ENCODE results near the gene RAP2C. TPM values are rescaled to one million over a fixed set of nuclear protein-coding genes. Genes with fewer than 3 reads are reported as not detected.

Gene RAP2C
- total RNA-seq, 1 donor from 2014 or later = 3.4 TPM

DNA sequence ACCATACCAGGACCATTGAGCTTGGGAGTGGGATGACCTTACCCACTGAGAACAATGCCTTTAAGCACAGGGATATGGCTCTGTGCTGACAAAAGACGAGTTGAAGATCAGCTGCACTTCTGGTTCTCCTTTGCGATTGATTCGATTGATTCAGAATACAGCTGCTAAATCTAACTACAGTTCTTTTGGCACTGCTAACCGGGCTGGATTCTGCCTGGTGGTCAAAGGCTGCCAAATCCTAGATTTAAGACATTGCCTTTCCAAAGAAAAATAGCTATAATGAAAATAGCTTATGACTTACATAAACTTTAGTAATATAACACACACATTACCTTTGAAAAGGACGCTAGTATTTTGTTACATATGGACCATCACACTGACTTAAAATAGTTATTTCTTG lies 18.3 kb downstream of the RAP2C start:
- TF ChIP-seq, protein P1, sequence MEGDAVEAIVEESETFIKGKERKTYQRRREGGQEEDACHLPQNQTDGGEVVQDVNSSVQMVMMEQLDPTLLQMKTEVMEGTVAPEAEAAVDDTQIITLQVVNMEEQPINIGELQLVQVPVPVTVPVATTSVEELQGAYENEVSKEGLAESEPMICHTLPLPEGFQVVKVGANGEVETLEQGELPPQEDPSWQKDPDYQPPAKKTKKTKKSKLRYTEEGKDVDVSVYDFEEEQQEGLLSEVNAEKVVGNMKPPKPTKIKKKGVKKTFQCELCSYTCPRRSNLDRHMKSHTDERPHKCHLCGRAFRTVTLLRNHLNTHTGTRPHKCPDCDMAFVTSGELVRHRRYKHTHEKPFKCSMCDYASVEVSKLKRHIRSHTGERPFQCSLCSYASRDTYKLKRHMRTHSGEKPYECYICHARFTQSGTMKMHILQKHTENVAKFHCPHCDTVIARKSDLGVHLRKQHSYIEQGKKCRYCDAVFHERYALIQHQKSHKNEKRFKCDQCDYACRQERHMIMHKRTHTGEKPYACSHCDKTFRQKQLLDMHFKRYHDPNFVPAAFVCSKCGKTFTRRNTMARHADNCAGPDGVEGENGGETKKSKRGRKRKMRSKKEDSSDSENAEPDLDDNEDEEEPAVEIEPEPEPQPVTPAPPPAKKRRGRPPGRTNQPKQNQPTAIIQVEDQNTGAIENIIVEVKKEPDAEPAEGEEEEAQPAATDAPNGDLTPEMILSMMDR (IDR thresholded peaks at IDR 0.05) = no peak
- Histone ChIP-seq H3K4me1 (no peaks in the 10 kb centered on the region), H3K27me3 (no peaks in the 10 kb centered on the region), H3K9me3 (no peaks in the 10 kb centered on the region), H3K27ac (no peak overlapping the region), H3K36me3 (no peaks in the 10 kb centered on the region), H3K4me3 (no peak overlapping the region)
- no peak for DNase-seq (ENCODE audit: low spot score in 2 of 2)
- intact Hi-C loops (cut with DNase I) = no loop called here

DNA sequence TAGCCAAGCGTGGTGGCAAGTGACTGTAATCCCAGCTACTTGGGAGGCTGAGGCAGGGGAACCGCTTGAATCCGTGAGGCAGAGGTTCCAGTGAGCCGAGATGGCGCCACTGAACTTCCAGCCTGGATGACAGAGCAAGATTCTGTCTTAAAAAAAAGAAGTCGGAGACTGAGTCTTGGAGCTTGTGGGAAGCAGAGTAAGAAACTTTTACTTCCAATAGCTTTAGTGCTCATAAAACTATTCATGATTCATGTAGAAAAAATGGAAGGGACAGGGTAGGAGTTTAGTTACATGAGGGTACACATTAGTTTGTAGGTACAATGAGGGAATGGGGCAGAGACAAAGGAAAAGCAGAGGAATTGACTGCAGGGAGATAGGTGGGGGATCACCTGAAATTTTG lies 19.3 kb downstream of the RAP2C start:
- TF ChIP-seq, protein P1 (IDR thresholded peaks at IDR 0.05) = no peak
- DNase-seq (ENCODE audit: low spot score in 2 of 2) = no peak
- Histone ChIP-seq H3K4me1 (no peaks in the 10 kb centered on the region), H3K4me3 (no peak overlapping the region), H3K9me3 (no peaks in the 10 kb centered on the region), H3K27ac (no peak overlapping the region), H3K36me3 (no peaks in the 10 kb centered on the region), H3K27me3 (no peaks in the 10 kb centered on the region)
- intact Hi-C loops (cut with DNase I) = no loop called here

GRCh38 chrX:132193872-132194574 lies 25.2 kb downstream of the RAP2C start:
- Histone ChIP-seq H3K4me1 (no peaks in the 10 kb centered on the region), H3K36me3 (no peaks in the 10 kb centered on the region), H3K27me3 (no peaks in the 10 kb centered on the region), H3K4me3 (no peak overlapping the region), H3K9me3 (peaks cover 0 to 4% of the 10 kb centered on the region in 2 donors), H3K27ac (no peak overlapping the region)
- intact Hi-C loops (cut with DNase I) = no loop called here
- DNase-seq (ENCODE audit: low spot score in 2 of 2) = no peak
- TF ChIP-seq, protein P1 (IDR thresholded peaks at IDR 0.05) = no peak

DNA sequence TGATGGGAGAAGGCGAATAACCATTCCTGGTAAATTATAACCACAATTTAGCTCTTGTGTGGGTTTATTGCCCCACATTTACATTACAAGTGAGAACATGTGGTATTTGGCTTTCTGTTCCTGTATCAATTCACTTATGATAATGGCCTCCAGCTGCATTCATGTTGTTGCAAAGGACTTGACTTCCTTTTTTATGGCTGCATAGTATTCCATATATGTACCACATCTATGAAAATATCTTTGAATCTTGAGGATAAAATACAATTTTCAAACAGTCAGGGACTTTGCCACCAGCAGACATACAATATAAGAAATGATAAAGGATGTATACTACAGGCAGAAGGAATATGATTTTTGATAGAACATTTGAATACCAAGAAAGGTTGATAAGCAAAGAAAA lies 27.3 kb downstream of the RAP2C start:
- intact Hi-C loops (cut with DNase I) = no loop called here

GRCh38 chrX:132188175-132188574 lies 31.1 kb downstream of the RAP2C start:
- no peak overlapping the region for H3K4me3 ChIP-seq
- H3K9me3 ChIP-seq = no peaks in the 10 kb centered on the region
- no peaks in the 10 kb centered on the region for H3K4me1 ChIP-seq
- intact Hi-C loops (cut with DNase I) = no loop called here
- H3K36me3 ChIP-seq = no peaks in the 10 kb centered on the region
- H3K27ac ChIP-seq = no peak overlapping the region
- no peaks in the 10 kb centered on the region for H3K27me3 ChIP-seq
- TF ChIP-seq, protein P1 (IDR thresholded peaks at IDR 0.05) = no peak
- no peak for DNase-seq (ENCODE audit: low spot score in 2 of 2)

More for the DNA sequence above, 27.3 kb downstream of the RAP2C start:
- H3K36me3 ChIP-seq = no peaks in the 10 kb centered on the region
- H3K4me3 ChIP-seq = no peak overlapping the region
- H3K27me3 ChIP-seq = no peaks in the 10 kb centered on the region
- H3K27ac ChIP-seq = no peak overlapping the region
- no peak for DNase-seq (ENCODE audit: low spot score in 2 of 2)
- TF ChIP-seq, protein P1 (IDR thresholded peaks at IDR 0.05) = no peak
- peaks cover 0 to 4% of the 10 kb centered on the region in 2 donors for H3K9me3 ChIP-seq
- no peaks in the 10 kb centered on the region for H3K4me1 ChIP-seq

All from ascending aorta (tissue), 2 donors.